ES-I3 (cell line): ENCODE measurements around the gene WT1.

ENCODE experiments used
- H3K36me3 ChIP-seq: 2 replicates; pipeline ENCODE4 v1.6.1; 2013; ENCODE audit warnings: mild to moderate bottlenecking, low read length, control low read depth, moderate library complexity; ENCODE audit not compliant: insufficient read depth
- H3K4me1 ChIP-seq: 2 replicates; pipeline ENCODE4 v1.6.1; 2013; ENCODE audit warnings: mild to moderate bottlenecking, control low read depth, low read length; ENCODE audit not compliant: insufficient read depth
- H3K9ac ChIP-seq: 2 replicates; pipeline ENCODE4 v1.6.1; 2013; ENCODE audit warnings: low read depth, mild to moderate bottlenecking, low read length, moderate library complexity
- H3K9me3 ChIP-seq: 2 replicates; pipeline ENCODE4 v1.6.1; 2013; ENCODE audit warnings: mild to moderate bottlenecking, low read length, moderate library complexity; ENCODE audit not compliant: control insufficient read depth, insufficient read depth

WT1 gene

DNA sequence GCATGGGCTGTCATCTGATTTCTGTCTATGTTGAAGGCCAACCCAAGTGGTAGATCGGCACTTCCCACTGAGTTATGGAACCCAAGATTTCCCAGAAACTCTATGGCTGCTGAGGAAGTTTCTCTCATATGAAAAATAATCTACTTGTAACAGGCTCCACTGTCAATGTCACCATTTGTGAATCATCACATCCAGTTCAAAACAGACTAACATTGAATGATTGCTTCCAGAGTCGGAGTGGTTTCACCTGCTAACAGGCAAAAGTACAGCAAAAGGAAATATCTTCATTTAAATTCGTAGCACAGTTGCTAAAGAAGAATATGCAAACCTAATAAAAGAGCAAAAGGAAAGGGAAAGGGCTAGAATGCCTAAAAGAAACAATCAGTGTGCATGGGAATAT is 12.8 kb downstream of the WT1 start:
- Histone ChIP-seq H3K4me1 (peaks cover 17% of the 10 kb centered on the region), H3K36me3 (no peaks in the 10 kb centered on the region), H3K9me3 (no peaks in the 10 kb centered on the region), H3K9ac (no peak overlapping the region)

DNA sequence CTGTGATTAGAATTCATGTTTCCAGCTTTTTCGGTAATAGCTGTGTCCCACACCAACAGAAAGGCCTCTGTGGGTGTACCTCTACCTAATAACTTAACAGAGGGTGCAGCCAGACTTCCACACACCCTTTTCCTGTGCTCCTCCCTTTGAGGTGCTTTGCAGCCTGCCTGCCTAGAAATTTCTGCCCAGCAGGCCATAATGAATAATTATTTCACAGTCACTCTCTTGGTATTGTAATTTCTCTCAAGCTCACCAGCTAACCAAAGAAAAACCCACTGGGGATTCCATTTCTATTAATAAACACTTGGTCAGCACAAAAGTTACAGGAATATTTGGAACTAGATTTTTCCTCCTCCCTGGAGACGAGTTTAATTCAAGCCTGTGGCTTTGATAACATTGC is 13.3 kb downstream of the WT1 start:
- Histone ChIP-seq H3K36me3 (no peaks in the 10 kb centered on the region), H3K4me1 (peaks cover 17% of the 10 kb centered on the region), H3K9ac (no peak overlapping the region), H3K9me3 (no peaks in the 10 kb centered on the region)

DNA sequence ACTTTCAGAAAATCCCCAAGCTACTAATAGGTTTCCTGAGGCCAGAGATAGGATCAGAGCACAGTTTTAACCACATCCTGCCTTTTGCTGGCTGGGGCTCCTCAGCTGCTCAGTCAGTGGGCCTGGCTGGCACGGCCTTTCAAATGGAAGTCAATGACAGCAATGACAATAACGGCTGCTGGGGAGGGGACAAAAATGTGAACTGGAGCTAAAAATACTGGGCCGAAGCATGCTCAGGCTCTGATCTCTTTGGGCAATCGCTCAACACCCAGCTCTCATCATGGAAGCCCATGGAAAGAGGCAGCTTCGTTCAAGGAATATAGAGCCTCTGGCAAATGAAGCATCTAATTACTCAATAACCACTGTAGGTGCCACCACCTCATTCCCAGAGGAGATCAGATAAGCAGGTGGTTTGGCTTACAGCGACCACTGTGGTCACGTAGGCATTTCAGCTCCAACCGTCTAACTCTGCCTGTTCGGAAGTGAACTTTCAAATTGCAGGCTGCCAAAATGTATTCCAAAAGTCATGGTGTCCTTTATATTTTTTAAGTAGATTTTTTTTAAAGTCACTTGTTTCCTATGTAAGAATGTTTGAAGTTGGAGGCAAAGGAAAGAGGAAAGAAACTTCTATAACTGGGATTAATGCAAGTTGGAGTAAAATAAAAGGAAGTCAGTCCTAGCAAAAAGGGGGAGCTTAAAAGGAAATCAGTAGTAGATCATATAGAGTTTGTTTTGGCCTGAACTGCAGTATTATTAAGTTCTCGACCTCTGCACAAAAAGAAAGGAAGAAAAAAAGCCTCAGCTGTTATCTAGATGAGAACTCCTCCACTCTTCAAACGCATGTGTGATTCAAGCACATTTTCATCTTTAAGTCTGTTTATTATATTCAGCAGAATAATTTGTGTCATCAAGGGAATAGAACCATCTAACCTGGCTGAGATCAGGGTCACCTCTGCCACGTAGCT is 14.1 kb downstream of the WT1 start:
- peaks cover 18% of the 10 kb centered on the region for H3K4me1 ChIP-seq
- no peaks in the 10 kb centered on the region for H3K36me3 ChIP-seq
- H3K9ac ChIP-seq = no peak overlapping the region
- H3K9me3 ChIP-seq = no peaks in the 10 kb centered on the region

DNA sequence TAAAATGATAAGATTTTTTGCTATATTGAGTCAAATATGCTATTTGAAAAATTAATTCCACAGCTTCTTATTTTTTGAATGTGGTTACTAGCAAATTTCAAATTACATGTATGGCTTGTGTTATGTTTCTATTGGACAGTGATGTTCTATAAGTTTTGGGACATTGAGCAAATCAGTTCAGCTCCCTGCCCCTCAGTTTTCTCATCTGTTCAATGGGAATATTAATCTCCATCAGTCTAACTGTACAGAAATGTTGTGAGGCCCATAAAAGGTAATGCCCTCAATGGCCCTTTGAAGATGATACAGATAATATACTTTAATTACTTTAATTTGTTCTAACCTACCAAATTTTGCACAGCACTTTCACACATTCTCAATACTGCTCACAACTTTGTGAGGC is 15.2 kb downstream of the WT1 start:
- H3K4me1 ChIP-seq = peaks cover 23% of the 10 kb centered on the region
- no peaks in the 10 kb centered on the region for H3K36me3 ChIP-seq
- H3K9ac ChIP-seq = no peak overlapping the region
- no peaks in the 10 kb centered on the region for H3K9me3 ChIP-seq

DNA sequence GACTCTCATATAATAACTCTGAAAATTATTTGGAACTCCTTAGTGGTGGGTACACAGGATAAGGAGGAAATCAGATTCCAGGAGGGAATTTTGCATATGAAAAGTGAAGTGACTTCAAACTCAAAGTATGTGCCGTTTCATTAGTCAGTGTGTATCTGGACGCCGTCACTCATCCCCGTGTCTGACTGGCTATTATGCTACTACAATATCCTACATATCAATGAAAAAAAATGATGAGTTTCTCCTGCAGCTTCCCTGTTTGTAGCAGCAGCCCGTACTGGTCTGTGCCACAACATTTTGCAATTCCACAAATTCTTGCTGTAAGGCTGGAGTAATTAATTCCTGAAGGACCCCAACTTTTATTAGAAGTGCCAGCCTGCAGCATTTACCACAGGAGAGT is 16.5 kb downstream of the WT1 start:
- Histone ChIP-seq H3K9me3 (no peaks in the 10 kb centered on the region), H3K36me3 (no peaks in the 10 kb centered on the region), H3K9ac (no peak overlapping the region; the same call in 1 of the 2 replicates), H3K4me1 (peaks cover 23% of the 10 kb centered on the region)

DNA sequence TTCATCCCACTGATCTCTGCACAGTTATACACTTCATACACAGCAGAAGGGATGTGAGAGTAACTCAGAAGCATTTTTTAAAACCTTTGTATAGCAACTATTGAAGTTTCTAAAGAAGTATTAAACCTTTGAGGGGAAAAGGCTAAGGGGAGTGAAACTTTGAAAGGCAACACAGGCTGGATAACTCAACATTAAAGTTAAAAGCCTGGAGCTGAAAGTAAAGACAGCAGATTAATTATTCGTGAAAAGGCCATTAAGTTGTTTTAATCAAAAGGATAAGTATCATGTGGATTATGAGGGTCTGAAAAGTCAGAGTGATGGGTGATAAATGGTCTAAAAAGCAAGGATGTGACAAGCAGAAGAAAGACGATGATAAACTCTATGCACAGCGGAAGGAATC is 17.5 kb downstream of the WT1 start:
- no peak overlapping the region for H3K9ac ChIP-seq
- H3K4me1 ChIP-seq = peaks cover 23% of the 10 kb centered on the region
- H3K9me3 ChIP-seq = no peaks in the 10 kb centered on the region
- H3K36me3 ChIP-seq = no peaks in the 10 kb centered on the region

DNA sequence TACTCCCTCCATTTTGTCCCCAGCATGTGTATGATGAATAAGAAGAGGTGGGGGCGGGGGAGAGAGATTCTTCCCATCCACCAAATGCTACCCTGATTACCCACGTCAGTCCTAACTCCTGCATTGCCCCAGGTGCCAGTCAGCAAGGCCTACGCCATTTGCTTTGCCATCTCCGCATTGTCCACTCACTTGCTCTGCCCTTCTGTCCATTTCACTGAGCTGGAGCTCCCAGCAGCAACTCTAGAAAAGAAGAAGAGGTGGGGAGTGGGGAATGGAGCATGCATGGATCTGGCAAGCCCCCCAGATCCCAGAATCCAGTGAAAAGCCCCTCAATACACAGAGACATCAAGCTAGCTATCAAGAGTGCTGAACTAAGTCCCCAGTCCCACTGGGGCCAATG is 19.0 kb downstream of the WT1 start:
- Histone ChIP-seq H3K9me3 (no peaks in the 10 kb centered on the region), H3K4me1 (peaks cover 20% of the 10 kb centered on the region), H3K9ac (no peak overlapping the region), H3K36me3 (no peaks in the 10 kb centered on the region)

DNA sequence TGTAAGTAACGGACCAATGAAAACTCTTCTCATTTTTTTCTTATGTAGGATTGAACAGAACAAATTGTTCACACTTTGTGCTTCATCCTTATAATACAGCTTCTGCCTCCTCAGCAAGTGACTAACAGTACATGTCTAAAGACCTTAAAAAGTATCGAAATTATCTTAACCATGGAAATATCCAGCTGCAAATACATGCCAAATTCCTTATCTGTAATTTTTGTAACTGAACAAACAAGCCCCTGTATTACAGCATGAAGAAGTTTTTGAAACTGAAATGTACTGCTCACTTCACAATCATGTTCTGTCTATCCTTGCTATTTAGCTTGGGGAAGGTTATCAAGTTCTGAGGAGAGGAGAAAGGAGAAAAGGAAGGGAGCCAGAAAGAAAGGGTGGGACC is 20.4 kb downstream of the WT1 start:
- Histone ChIP-seq H3K9me3 (no peaks in the 10 kb centered on the region), H3K36me3 (no peaks in the 10 kb centered on the region), H3K9ac (no peak overlapping the region), H3K4me1 (peaks cover 17% of the 10 kb centered on the region)

DNA sequence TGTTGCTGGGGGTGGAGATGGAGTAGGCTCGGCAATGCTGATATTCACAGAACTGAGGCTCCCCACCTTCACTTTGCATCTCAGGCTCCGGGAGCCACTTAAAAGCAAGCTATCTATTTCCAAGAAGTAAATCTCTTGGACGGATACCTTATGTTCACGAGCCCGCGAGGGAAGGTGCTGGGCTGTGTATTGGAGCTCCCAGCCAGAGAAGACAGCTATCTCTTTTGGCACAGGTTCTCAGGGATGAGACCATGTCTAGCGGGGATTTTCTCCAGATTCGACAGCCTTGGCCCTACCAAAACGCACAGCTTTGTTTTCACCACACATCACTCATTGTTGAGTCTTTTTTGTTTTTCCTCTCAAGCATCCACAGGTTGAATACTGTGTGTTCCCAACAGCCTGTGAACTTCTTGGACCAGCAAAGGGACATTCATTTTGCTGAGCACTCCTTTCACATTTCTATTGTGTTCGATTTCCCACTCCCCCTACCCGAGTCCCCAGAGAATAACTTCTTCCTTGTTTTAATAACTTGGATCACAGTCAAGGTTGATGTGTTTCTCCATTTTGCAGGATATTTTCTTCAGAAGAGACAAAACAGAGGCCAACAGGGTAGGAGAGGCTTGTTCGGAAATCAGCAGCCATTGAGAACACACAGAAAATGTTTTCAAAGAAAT is 23.3 kb downstream of the WT1 start:
- no peaks in the 10 kb centered on the region for H3K36me3 ChIP-seq

DNA sequence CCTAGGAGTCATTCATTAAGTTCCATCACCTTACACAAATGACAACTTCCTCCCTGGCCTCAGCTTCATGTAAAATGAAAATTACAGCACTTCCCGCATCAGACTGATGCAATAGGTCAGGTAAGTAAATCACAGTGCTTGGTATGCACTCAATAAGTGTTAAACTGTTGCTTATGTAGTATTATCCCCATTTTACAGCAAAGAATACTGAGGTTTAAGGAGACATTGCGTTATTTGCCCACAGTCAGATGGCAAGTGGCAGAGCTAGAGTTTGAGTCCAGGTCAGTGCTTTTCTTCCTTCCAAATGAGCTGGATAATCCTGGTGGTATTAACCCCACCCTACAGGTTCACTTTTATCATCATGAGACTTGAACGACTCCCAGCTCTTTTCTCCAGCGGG is 29.7 kb downstream of the WT1 start:
- H3K9me3 ChIP-seq = no peaks in the 10 kb centered on the region
- H3K4me1 ChIP-seq = peaks cover 8% of the 10 kb centered on the region; the same call in 1 of the 2 replicates
- H3K36me3 ChIP-seq = no peaks in the 10 kb centered on the region
- H3K9ac ChIP-seq = no peak overlapping the region

More for the DNA sequence above, 23.3 kb downstream of the WT1 start:
- no peaks in the 10 kb centered on the region for H3K9me3 ChIP-seq
- H3K4me1 ChIP-seq = peaks cover 13% of the 10 kb centered on the region
- H3K9ac ChIP-seq = no peak overlapping the region

DNA sequence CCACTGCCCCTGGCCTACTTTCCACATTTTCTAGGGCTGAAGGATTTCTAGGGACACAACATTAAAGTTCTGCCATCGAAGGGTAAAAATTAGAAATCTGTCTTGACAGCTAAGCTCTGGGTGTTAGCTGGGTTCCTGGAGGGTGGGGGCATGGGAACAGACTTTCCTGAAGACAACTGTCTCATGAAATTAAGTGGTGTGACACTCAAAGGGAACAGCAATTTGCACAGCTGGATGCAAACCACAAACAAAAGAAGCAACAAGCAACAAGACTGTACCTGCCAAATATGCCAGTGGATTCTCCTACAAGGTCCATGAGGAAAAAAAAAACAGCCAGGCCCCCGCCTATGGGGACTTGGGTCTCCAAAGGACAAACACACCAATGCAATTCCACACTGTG is 32.5 kb downstream of the WT1 start:
- peaks cover 16% of the 10 kb centered on the region for H3K4me1 ChIP-seq
- H3K9ac ChIP-seq = no peak overlapping the region
- no peaks in the 10 kb centered on the region for H3K36me3 ChIP-seq
- no peaks in the 10 kb centered on the region for H3K9me3 ChIP-seq

DNA sequence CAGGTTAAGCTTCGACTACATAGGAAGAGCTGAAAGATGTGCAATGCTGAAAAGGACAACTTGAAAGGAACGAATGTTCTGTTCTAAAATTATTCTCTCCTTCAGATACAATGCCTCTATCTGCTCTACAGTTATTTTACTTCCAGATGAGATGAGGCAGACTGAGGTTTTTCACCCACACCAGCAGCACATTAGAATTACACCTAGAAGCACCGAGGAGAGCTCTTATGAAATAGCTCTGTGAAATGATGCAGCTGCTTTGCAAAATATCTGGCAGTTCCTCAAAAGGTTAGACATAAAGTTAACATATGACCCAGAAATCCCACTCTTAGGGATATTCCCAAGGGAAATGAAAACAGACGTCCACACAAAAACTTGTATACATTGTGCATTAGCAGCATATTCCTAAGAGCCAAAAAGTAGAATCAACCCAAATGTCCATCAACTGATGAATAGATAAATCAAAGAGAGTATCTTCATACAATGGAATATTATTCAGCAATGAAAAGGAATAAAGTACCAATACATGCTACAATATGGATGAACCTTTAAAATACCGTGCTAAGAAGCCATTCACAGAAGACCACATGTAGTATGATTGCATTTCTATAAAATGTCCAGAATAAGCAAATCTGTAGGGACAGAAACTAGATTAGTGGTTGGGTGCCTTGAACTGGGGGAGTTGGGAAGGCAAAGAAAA is 34.5 kb downstream of the WT1 start:
- H3K9me3 ChIP-seq = no peaks in the 10 kb centered on the region
- H3K4me1 ChIP-seq = peaks cover 9% of the 10 kb centered on the region
- no peak overlapping the region for H3K9ac ChIP-seq
- H3K36me3 ChIP-seq = no peaks in the 10 kb centered on the region

DNA sequence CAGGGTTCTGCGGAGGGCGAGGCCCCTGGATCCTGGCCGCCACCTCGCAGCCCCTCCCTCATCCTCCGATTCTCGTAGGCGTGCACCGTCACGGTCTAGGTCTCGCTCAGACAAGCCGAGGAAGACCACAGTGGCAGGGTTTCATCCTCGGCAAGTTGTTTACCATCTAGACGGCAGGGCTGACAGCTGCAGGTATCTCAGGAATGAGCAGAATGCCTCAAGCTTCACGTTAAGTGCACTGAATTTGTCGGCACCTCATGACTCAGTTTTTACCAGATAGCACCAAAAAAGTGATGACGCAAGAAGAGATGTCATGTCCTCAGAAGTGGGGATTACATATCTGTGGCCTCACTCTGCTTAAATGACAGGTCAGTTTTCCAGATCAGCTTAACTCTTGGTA is 35.1 kb downstream of the WT1 start:
- Histone ChIP-seq H3K4me1 (peaks cover 9% of the 10 kb centered on the region), H3K36me3 (no peaks in the 10 kb centered on the region), H3K9ac (no peak overlapping the region), H3K9me3 (no peaks in the 10 kb centered on the region)

DNA sequence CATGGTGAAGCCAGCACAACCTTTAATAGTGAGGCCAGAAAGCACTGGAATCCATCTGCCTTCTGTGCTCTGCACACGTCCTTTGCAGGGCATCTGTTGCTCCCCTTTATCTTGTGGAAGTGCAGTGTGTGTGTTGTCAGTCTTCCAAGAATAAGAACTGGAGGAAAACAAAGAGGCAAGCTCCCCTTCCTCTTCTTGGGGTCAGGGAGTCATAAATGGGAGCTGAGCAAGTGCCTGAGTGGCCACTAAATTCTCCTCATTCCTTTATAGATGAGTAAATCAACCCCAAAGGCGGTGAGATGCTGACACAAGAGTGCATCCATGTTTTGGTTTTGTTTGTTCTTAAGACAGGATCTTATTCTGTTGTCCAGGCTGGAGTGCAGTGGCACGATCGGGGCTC is 38.3 kb downstream of the WT1 start:
- H3K36me3 ChIP-seq = no peaks in the 10 kb centered on the region
- H3K9me3 ChIP-seq = no peaks in the 10 kb centered on the region
- H3K4me1 ChIP-seq = peaks cover 9% of the 10 kb centered on the region
- H3K9ac ChIP-seq = no peak overlapping the region
